Endothelial cell of umbilical vein (primary cell): Measurements from ENCODE around the gene PPP1CA. TPM values are rescaled to one million over a fixed set of nuclear protein-coding genes. Genes with fewer than 3 reads are reported as not detected.

Experiments
- BruUV-seq: library from RNA; stranded (reverse); fragments of 400-500 nt; replicated peaks from 2 replicates; lab custom pipeline; 2021; lab: Mats Ljungman, UMichigan
- CTCF ChIA-PET: fragments of 300-600, 350-600 bp; sonication (Branson Sonifier 250); formaldehyde crosslinking; loops from one replicate; lab custom pipeline; 2021; ENCODE audit warnings: antibody characterized with exemption, inconsistent platforms; lab: Charles Lee
- POLR2A ChIA-PET: fragments of 300-600, 350-600 bp; sonication (Branson Sonifier 250); formaldehyde crosslinking; loops from one replicate; lab custom pipeline; 2021; ENCODE audit warnings: antibody characterized with exemption, inconsistent platforms; lab: Charles Lee
- DNase-seq: peaks from one replicate; pipeline ENCODE4 v3.0.0-alpha.2; 2011; ENCODE audit warnings: low read depth, low spot score
- FAIRE-seq: peaks from 2 replicates; lab custom pipeline; 2011; peaks lifted over from hg19 to GRCh38; lab: Jason Lieb, UNC
- H2AFZ ChIP-seq: 2 replicates; pipeline ENCODE4 v1.6.0; 2012; ENCODE audit warnings: low read depth, low read length, control low read depth, inconsistent platforms
- H3K27ac ChIP-seq: 2 replicates; pipeline ENCODE4 v1.5.1; 2011; ENCODE audit warnings: low read depth, mild to moderate bottlenecking, control low read depth, low read length, moderate library complexity; ENCODE audit not compliant: insufficient read depth
- H3K27me3 ChIP-seq, 2 experiments: 2 replicates each; pipeline versions ENCODE4 v1.6.0 to v1.6.1; 2011; ENCODE audit warnings: low read length in 2 of 2, mixed read lengths in 1 of 2; ENCODE audit not compliant: control insufficient read depth in 2 of 2, insufficient read depth in 2 of 2
- H3K36me3 ChIP-seq, 2 experiments: 2 replicates in 1 of 2; 3 replicates in 1 of 2; pipeline ENCODE4 v1.5.1; 2011; ENCODE audit warnings: low read length in 2 of 2, mild to moderate bottlenecking in 1 of 2, moderate library complexity in 1 of 2; ENCODE audit not compliant: control insufficient read depth in 2 of 2, insufficient read depth in 2 of 2; ENCODE audit errors: extremely low read depth in 1 of 2
- H3K4me1 ChIP-seq: 3 replicates; pipeline ENCODE4 v1.5.1; 2011; ENCODE audit warnings: mild to moderate bottlenecking, low read length; ENCODE audit not compliant: control insufficient read depth, insufficient read depth; ENCODE audit errors: extremely low read depth
- H3K4me2 ChIP-seq: 2 replicates; pipeline ENCODE4 v1.6.1; 2011; ENCODE audit warnings: low read length, control low read depth, mixed read lengths; ENCODE audit not compliant: insufficient read depth
- H3K4me3 ChIP-seq, 3 experiments: fragments of 200-600 bp in 1 of 3; sonication (generic), shearing (Covaris generic) in 1 of 3; replicated peaks in 1 of 3; 2 replicates each; pipeline ENCODE4 v1.5.1; 2011 to 2016; ENCODE audit warnings: control low read depth in 3 of 3, low read length in 3 of 3, mild to moderate bottlenecking in 2 of 3, inconsistent platforms in 1 of 3, low read depth in 1 of 3, moderate library complexity in 1 of 3; ENCODE audit not compliant: insufficient read depth in 1 of 3
- H3K79me2 ChIP-seq: 2 replicates; pipeline ENCODE4 v1.6.0; 2012; ENCODE audit warnings: low read length, inconsistent platforms; ENCODE audit not compliant: control insufficient read depth, insufficient read depth
- H3K9ac ChIP-seq: replicated peaks from 2 replicates; pipeline ENCODE3; 2011; ENCODE audit warnings: low read length, control low read depth; ENCODE audit not compliant: insufficient read depth; ENCODE audit errors: extremely low read depth
- H3K9me1 ChIP-seq: replicated peaks from 3 replicates; pipeline ENCODE4 v1.6.0; 2011; ENCODE audit warnings: mild to moderate bottlenecking, low read length; ENCODE audit not compliant: control insufficient read depth, insufficient read depth; ENCODE audit errors: extremely low read depth
- H3K9me3 ChIP-seq: replicated peaks from 2 replicates; pipeline ENCODE4 v1.5.1; 2012; ENCODE audit warnings: low read length, inconsistent platforms; ENCODE audit not compliant: control insufficient read depth, insufficient read depth
- H4K20me1 ChIP-seq: replicated peaks from 2 replicates; pipeline ENCODE3; 2011; ENCODE audit warnings: mild to moderate bottlenecking, low read length; ENCODE audit not compliant: control insufficient read depth, insufficient read depth; ENCODE audit errors: extremely low read depth
- EZH2 ChIP-seq: IDR thresholded peaks from 2 replicates; pipeline ENCODE4 v1.6.1; 2012; ENCODE audit warnings: borderline replicate concordance, low read depth, mild to moderate bottlenecking, moderate library complexity, low read length, inconsistent platforms; ENCODE audit not compliant: severe bottlenecking
- FOS ChIP-seq: IDR thresholded peaks from 2 replicates; pipeline ENCODE4 v1.6.1; 2011; ENCODE audit warnings: mild to moderate bottlenecking, low read length, moderate library complexity, borderline replicate concordance; ENCODE audit not compliant: insufficient read depth
- GATA2 ChIP-seq: IDR thresholded peaks from 2 replicates; pipeline ENCODE4 v1.7.0; 2011; ENCODE audit warnings: low read depth, mild to moderate bottlenecking, moderate library complexity, mixed read lengths, low read length; ENCODE audit not compliant: insufficient read length, insufficient read depth
- JUN ChIP-seq: IDR thresholded peaks from 2 replicates; pipeline ENCODE4 v1.6.1; 2011; ENCODE audit warnings: borderline replicate concordance, low read depth; ENCODE audit not compliant: insufficient read length, insufficient read depth
- MYC ChIP-seq: IDR thresholded peaks from one replicate; pipeline ENCODE4 v1.6.1; 2011; ENCODE audit warnings: mild to moderate bottlenecking, low read depth, low read length
- POLR2A ChIP-seq: IDR thresholded peaks from 2 replicates; pipeline ENCODE4 v1.6.1; 2012; ENCODE audit warnings: low read depth, mild to moderate bottlenecking, control low read depth, low read length
- POLR2AphosphoS5 ChIP-seq: IDR thresholded peaks from 2 replicates; pipeline ENCODE4 v1.6.1; 2012; ENCODE audit warnings: low read depth, mild to moderate bottlenecking, control low read depth, low read length, moderate library complexity; ENCODE audit not compliant: insufficient read depth
- dilution Hi-C: fragments of 300-500 bp; cut with MboI; formaldehyde crosslinking; loops from one replicate; pipeline ENCODE4 v1.15.0; 2019; ENCODE audit warnings: low sequenced_read_pairs; ENCODE audit not compliant: extremely low pct_ligation_motif_present
- intact Hi-C: fragments of 100-400 bp; cut with micrococcal nuclease; formaldehyde crosslinking; loops from one replicate; pipeline ENCODE4 v1.10.0; 2022
- polyA plus RNA-seq, 4 experiments: library from polyadenylated mRNA; depleted of rRNA in 3 of 4; stranded (reverse) in 3 of 4; unstranded in 1 of 4; fragments of >200 nt; gene quantifications; 2 replicates each; pipeline versions ENCODE4 v1.2.1 to v1.2.3, GENCODE V29; 2011 to 2012; ENCODE audit warnings: missing spikeins in 1 of 4
- total RNA-seq: library from RNA; stranded (reverse); gene quantifications from 2 replicates; pipeline ENCODE4 v1.2.3, GENCODE V29; 2021
- TF ChIP-seq, protein P1 (sequence below), 2 donors: IDR thresholded peaks; 1 replicate in 1 of 2; 2 replicates in 1 of 2; pipeline ENCODE4 v1.5.1; 2011; ENCODE audit warnings: low read length in 2 of 2, mild to moderate bottlenecking in 2 of 2, moderate library complexity in 2 of 2, control low read depth in 1 of 2, inconsistent platforms in 1 of 2, low read depth in 1 of 2; ENCODE audit not compliant: insufficient read depth in 1 of 2; ENCODE audit errors: extremely low read depth in 1 of 2
- TF ChIP-seq, protein P2 (sequence below): IDR thresholded peaks from 2 replicates; pipeline ENCODE4 v1.6.1; 2011; ENCODE audit not compliant: insufficient read depth, insufficient read length

PPP1CA gene
- total and polyA plus RNA-seq, 2 donors (not counting 3 experiments of a cell fraction or from before 2014, with no cell fraction given), result 192 to 419 TPM

DNA sequence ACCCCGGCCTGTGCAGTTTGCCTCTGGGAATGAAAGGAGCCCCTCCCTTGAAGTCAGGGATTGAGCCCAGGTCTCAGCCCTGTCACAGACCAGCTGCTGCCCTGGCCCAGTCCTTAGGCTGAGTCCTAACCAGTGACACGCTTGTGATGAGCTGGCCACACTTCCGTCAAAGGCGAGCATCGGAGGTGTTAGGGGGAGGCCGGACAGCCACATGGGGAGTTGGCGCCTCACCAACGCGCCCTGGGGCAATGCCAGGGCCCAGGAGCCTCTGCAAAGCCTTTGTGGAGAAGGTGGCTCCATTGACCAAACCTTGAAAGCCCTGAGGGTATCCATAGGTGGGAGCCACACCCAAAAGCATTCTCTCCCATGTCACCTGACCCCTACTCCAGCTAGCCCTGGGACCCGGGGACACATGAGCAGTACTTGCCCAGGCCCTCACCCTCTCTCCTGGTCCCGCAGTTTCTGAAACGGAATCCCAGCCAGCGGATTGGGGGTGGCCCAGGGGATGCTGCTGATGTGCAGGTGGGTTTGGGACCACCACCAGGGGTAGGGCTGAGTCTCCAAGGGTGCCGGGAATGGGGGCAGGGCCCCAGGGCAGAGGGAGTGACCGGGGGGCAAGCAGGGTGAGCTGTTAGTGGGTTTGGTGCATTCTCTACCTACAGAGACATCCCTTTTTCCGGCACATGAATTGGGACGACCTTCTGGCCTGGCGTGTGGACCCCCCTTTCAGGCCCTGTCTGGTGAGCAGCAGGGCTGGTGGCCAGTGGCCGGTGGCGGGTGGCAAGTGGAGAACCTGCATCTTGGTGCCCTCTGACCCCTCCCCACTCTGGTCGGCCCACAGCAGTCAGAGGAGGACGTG, 32.1 kb upstream of the PPP1CA start:
- intact Hi-C loops, result no loop called here
- no peak for FAIRE-seq

More for the DNA sequence above, 32.1 kb upstream of the PPP1CA start:
- BruUV-seq, result no TSS peak
- H3K9me3 ChIP-seq, result no peaks in the 10 kb centered on the region
- POLR2A ChIA-PET, result no interaction called here
- CTCF ChIA-PET, result no interaction called here
- H3K4me2 ChIP-seq, result no peak overlapping the region
- H3K79me2 ChIP-seq, result peaks cover 7% of the 10 kb centered on the region
- no peaks in the 10 kb centered on the region for H3K4me1 ChIP-seq
- no peaks in the 10 kb centered on the region for H3K27me3 ChIP-seq
- no peak overlapping the region for H3K9ac ChIP-seq
- H3K4me3 ChIP-seq, result no peak overlapping the region
- dilution Hi-C loops, result no loop called here
- no peak overlapping the region for H3K27ac ChIP-seq
- H3K36me3 ChIP-seq, result peaks cover 0 to 35% of the 10 kb centered on the region in 2 experiments
- H2AFZ ChIP-seq, result no peak overlapping the region
- no peaks in the 10 kb centered on the region for H3K9me1 ChIP-seq
- no peak for DNase-seq
- H4K20me1 ChIP-seq, result no peaks in the 10 kb centered on the region
- no peak for TF ChIP-seq GATA2
- TF ChIP-seq, protein P1, sequence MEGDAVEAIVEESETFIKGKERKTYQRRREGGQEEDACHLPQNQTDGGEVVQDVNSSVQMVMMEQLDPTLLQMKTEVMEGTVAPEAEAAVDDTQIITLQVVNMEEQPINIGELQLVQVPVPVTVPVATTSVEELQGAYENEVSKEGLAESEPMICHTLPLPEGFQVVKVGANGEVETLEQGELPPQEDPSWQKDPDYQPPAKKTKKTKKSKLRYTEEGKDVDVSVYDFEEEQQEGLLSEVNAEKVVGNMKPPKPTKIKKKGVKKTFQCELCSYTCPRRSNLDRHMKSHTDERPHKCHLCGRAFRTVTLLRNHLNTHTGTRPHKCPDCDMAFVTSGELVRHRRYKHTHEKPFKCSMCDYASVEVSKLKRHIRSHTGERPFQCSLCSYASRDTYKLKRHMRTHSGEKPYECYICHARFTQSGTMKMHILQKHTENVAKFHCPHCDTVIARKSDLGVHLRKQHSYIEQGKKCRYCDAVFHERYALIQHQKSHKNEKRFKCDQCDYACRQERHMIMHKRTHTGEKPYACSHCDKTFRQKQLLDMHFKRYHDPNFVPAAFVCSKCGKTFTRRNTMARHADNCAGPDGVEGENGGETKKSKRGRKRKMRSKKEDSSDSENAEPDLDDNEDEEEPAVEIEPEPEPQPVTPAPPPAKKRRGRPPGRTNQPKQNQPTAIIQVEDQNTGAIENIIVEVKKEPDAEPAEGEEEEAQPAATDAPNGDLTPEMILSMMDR (IDR thresholded peaks at IDR 0.05; ENCODE audit: extremely low read depth in 1 of 2, insufficient read depth in 1 of 2, low read depth in 1 of 2, low read length in 2 of 2), result no peak
- TF ChIP-seq, protein P2, sequence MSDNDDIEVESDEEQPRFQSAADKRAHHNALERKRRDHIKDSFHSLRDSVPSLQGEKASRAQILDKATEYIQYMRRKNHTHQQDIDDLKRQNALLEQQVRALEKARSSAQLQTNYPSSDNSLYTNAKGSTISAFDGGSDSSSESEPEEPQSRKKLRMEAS, result no peak
- TF ChIP-seq MYC, result no peak
- TF ChIP-seq POLR2A, result no peak
- no peak for TF ChIP-seq FOS
- no peak for TF ChIP-seq JUN
- no peak for TF ChIP-seq POLR2AphosphoS5
- no peak for TF ChIP-seq EZH2
